Endothelial cell of umbilical vein (primary cell): ENCODE results near the gene PLXNB2. TPM values are rescaled to one million over a fixed set of nuclear protein-coding genes. Genes with fewer than 3 reads are reported as not detected.

Source experiments
- BruUV-seq: library from RNA; stranded (reverse); fragments of 400-500 nt; replicated peaks from 2 replicates; lab custom pipeline; 2021; lab: Mats Ljungman, UMichigan
- CTCF ChIA-PET: fragments of 300-600, 350-600 bp; sonication (Branson Sonifier 250); formaldehyde crosslinking; loops from one replicate; lab custom pipeline; 2021; ENCODE audit warnings: antibody characterized with exemption, inconsistent platforms; lab: Charles Lee
- POLR2A ChIA-PET: fragments of 300-600, 350-600 bp; sonication (Branson Sonifier 250); formaldehyde crosslinking; loops from one replicate; lab custom pipeline; 2021; ENCODE audit warnings: antibody characterized with exemption, inconsistent platforms; lab: Charles Lee
- DNase-seq: peaks from one replicate; pipeline ENCODE4 v3.0.0-alpha.2; 2011; ENCODE audit warnings: low read depth, low spot score
- FAIRE-seq: peaks from 2 replicates; lab custom pipeline; 2011; peaks lifted over from hg19 to GRCh38; lab: Jason Lieb, UNC
- H2AFZ ChIP-seq: 2 replicates; pipeline ENCODE4 v1.6.0; 2012; ENCODE audit warnings: low read depth, low read length, control low read depth, inconsistent platforms
- H3K27ac ChIP-seq: 2 replicates; pipeline ENCODE4 v1.5.1; 2011; ENCODE audit warnings: low read depth, mild to moderate bottlenecking, control low read depth, low read length, moderate library complexity; ENCODE audit not compliant: insufficient read depth
- H3K27me3 ChIP-seq, 2 experiments: 2 replicates each; pipeline versions ENCODE4 v1.6.0 to v1.6.1; 2011; ENCODE audit warnings: low read length in 2 of 2, mixed read lengths in 1 of 2; ENCODE audit not compliant: control insufficient read depth in 2 of 2, insufficient read depth in 2 of 2
- H3K36me3 ChIP-seq, 2 experiments: 2 replicates in 1 of 2; 3 replicates in 1 of 2; pipeline ENCODE4 v1.5.1; 2011; ENCODE audit warnings: low read length in 2 of 2, mild to moderate bottlenecking in 1 of 2, moderate library complexity in 1 of 2; ENCODE audit not compliant: control insufficient read depth in 2 of 2, insufficient read depth in 2 of 2; ENCODE audit errors: extremely low read depth in 1 of 2
- H3K4me1 ChIP-seq: 3 replicates; pipeline ENCODE4 v1.5.1; 2011; ENCODE audit warnings: mild to moderate bottlenecking, low read length; ENCODE audit not compliant: control insufficient read depth, insufficient read depth; ENCODE audit errors: extremely low read depth
- H3K4me2 ChIP-seq: 2 replicates; pipeline ENCODE4 v1.6.1; 2011; ENCODE audit warnings: low read length, control low read depth, mixed read lengths; ENCODE audit not compliant: insufficient read depth
- H3K4me3 ChIP-seq, 3 experiments: fragments of 200-600 bp in 1 of 3; sonication (generic), shearing (Covaris generic) in 1 of 3; replicated peaks in 1 of 3; 2 replicates each; pipeline ENCODE4 v1.5.1; 2011 to 2016; ENCODE audit warnings: control low read depth in 3 of 3, low read length in 3 of 3, mild to moderate bottlenecking in 2 of 3, inconsistent platforms in 1 of 3, low read depth in 1 of 3, moderate library complexity in 1 of 3; ENCODE audit not compliant: insufficient read depth in 1 of 3
- H3K79me2 ChIP-seq: 2 replicates; pipeline ENCODE4 v1.6.0; 2012; ENCODE audit warnings: low read length, inconsistent platforms; ENCODE audit not compliant: control insufficient read depth, insufficient read depth
- H3K9ac ChIP-seq: replicated peaks from 2 replicates; pipeline ENCODE3; 2011; ENCODE audit warnings: low read length, control low read depth; ENCODE audit not compliant: insufficient read depth; ENCODE audit errors: extremely low read depth
- H3K9me1 ChIP-seq: replicated peaks from 3 replicates; pipeline ENCODE4 v1.6.0; 2011; ENCODE audit warnings: mild to moderate bottlenecking, low read length; ENCODE audit not compliant: control insufficient read depth, insufficient read depth; ENCODE audit errors: extremely low read depth
- H3K9me3 ChIP-seq: replicated peaks from 2 replicates; pipeline ENCODE4 v1.5.1; 2012; ENCODE audit warnings: low read length, inconsistent platforms; ENCODE audit not compliant: control insufficient read depth, insufficient read depth
- H4K20me1 ChIP-seq: replicated peaks from 2 replicates; pipeline ENCODE3; 2011; ENCODE audit warnings: mild to moderate bottlenecking, low read length; ENCODE audit not compliant: control insufficient read depth, insufficient read depth; ENCODE audit errors: extremely low read depth
- EZH2 ChIP-seq: IDR thresholded peaks from 2 replicates; pipeline ENCODE4 v1.6.1; 2012; ENCODE audit warnings: borderline replicate concordance, low read depth, mild to moderate bottlenecking, moderate library complexity, low read length, inconsistent platforms; ENCODE audit not compliant: severe bottlenecking
- FOS ChIP-seq: IDR thresholded peaks from 2 replicates; pipeline ENCODE4 v1.6.1; 2011; ENCODE audit warnings: mild to moderate bottlenecking, low read length, moderate library complexity, borderline replicate concordance; ENCODE audit not compliant: insufficient read depth
- GATA2 ChIP-seq: IDR thresholded peaks from 2 replicates; pipeline ENCODE4 v1.7.0; 2011; ENCODE audit warnings: low read depth, mild to moderate bottlenecking, moderate library complexity, mixed read lengths, low read length; ENCODE audit not compliant: insufficient read length, insufficient read depth
- POLR2A ChIP-seq: IDR thresholded peaks from 2 replicates; pipeline ENCODE4 v1.6.1; 2012; ENCODE audit warnings: low read depth, mild to moderate bottlenecking, control low read depth, low read length
- POLR2AphosphoS5 ChIP-seq: IDR thresholded peaks from 2 replicates; pipeline ENCODE4 v1.6.1; 2012; ENCODE audit warnings: low read depth, mild to moderate bottlenecking, control low read depth, low read length, moderate library complexity; ENCODE audit not compliant: insufficient read depth
- dilution Hi-C: fragments of 300-500 bp; cut with MboI; formaldehyde crosslinking; loops from one replicate; pipeline ENCODE4 v1.15.0; 2019; ENCODE audit warnings: low sequenced_read_pairs; ENCODE audit not compliant: extremely low pct_ligation_motif_present
- intact Hi-C: fragments of 100-400 bp; cut with micrococcal nuclease; formaldehyde crosslinking; loops from one replicate; pipeline ENCODE4 v1.10.0; 2022
- polyA plus RNA-seq, 4 experiments: library from polyadenylated mRNA; depleted of rRNA in 3 of 4; stranded (reverse) in 3 of 4; unstranded in 1 of 4; fragments of >200 nt; gene quantifications; 2 replicates each; pipeline versions ENCODE4 v1.2.1 to v1.2.3, GENCODE V29; 2011 to 2012; ENCODE audit warnings: missing spikeins in 1 of 4
- total RNA-seq: library from RNA; stranded (reverse); gene quantifications from 2 replicates; pipeline ENCODE4 v1.2.3, GENCODE V29; 2021
- TF ChIP-seq, protein P1 (sequence below): IDR thresholded peaks from 2 replicates; pipeline ENCODE4 v1.6.1; 2011; ENCODE audit not compliant: insufficient read depth, insufficient read length

PLXNB2 gene
- total and polyA plus RNA-seq, 2 donors (not counting 3 experiments of a cell fraction or from before 2014, with no cell fraction given): 82.3 to 139 TPM

GRCh38 chr22:50296658-50297490 is 10.6 kb downstream of the PLXNB2 start:
- DNase-seq: no peak
- ChIA-PET POLR2A (interaction anchor here (0.7 to 0.8 kb wide), 2 partner anchors 9 to 38 kb away, joined by 7 to 8 read pairs; no protein-coding TSS in a partner anchor), CTCF (interaction anchor here (0.6 to 1.0 kb wide), 3 partner anchors 15 to 44 kb away, joined by 3 to 4 read pairs (median 3); no protein-coding TSS in a partner anchor)
- Histone ChIP-seq H3K27me3 (no peaks in the 10 kb centered on the region), H4K20me1 (no peaks in the 10 kb centered on the region), H3K27ac (no peak overlapping the region), H3K79me2 (peaks cover 82% of the 10 kb centered on the region), H2AFZ (no peak overlapping the region), H3K36me3 (peaks cover 0 to 3% of the 10 kb centered on the region in 2 experiments), H3K9me3 (no peaks in the 10 kb centered on the region), H3K4me3 (no peak overlapping the region), H3K4me2 (no peak overlapping the region), H3K4me1 (peaks cover 28% of the 10 kb centered on the region), H3K9me1 (no peaks in the 10 kb centered on the region), H3K9ac (no peak overlapping the region)
- BruUV-seq: no TSS peak
- no peak for FAIRE-seq
- TF ChIP-seq POLR2AphosphoS5: no peak
- TF ChIP-seq FOS: no peak
- no peak for TF ChIP-seq EZH2
- no peak for TF ChIP-seq POLR2A
- TF ChIP-seq GATA2: no peak
- TF ChIP-seq, protein P1, sequence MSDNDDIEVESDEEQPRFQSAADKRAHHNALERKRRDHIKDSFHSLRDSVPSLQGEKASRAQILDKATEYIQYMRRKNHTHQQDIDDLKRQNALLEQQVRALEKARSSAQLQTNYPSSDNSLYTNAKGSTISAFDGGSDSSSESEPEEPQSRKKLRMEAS: no peak
- dilution Hi-C loops (no loop called here), intact Hi-C loops (no loop called here)
